NCI-H2107 (cell line): ENCODE measurements around the gene MED13L.
A peak's percentile ranks its signal among the peaks of the same experiment; 100 is the strongest.

Source experiments
- DNase-seq: peaks from one replicate; lab custom pipeline; 2025; lab: John Stamatoyannopoulos, UW

Gene MED13L

GRCh38 chr12:116180448-116180847 lies 97.0 kb downstream of the MED13L start:
- no peak for DNase-seq

- no peak for DNase-seq
These were observed 98.1 kb downstream of the MED13L start for GRCh38 chr12:116179384-116179783.

DNA sequence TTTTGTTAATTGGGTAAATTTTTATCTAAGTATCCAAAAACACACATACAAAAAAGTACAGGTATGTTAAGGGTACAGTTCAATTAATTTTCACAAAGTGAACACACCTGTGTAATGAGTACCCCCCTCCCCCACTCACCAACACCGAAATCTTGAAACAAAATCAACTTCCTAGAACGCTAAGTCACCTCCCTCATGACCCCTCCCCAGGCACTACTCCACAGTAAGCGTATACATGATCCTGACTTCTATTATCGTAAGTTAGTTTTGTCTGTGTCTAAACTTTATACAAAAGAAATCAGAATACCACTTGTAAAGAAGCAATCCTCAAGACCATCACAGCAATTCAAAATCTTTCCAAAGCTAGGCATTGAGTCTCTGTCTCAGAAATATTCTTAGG lies 100.5 kb downstream of the MED13L start:
- no peak for DNase-seq

DNA sequence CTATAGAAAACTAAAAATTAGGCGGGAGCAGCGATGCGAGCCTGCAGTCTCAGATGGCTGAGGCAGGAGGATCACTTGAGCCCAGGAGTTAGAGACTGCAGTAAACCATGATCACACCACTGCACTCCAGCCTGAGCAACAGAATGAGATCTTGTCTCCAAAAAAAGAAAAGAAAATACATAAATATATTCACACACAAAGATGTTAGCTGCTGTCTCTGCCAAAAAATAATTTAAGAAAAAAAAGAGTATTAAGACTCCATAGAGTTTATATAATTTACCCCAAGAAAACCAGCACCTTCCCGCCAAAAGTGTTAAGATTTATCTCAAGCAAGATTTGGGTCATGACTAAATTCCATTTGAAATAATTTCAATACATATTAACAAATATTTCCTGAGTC lies 102.6 kb downstream of the MED13L start:
- DNase-seq = no peak

GRCh38 chr12:116174006-116174405 lies 103.5 kb downstream of the MED13L start:
- DNase-seq = no peak

GRCh38 chr12:116172224-116172849 lies 105.2 kb downstream of the MED13L start:
- DNase-seq = no peak

DNA sequence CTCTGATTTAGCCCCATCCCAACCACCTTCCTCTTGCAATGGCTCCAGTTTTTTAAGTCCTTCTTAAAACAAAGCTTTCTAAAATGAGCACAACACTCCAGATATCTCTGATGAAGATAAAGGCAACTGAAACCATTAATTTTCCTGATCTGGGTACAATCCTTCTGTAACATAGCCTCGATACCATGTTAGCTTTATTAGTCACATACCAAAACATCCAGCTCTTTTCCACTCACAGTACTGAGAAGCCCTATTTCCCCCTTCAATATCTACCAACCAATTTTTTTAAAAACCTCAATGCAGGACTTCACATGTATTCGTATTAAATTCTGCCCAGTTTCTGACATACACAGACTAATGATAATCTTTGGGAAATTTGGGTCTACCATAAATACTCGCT lies 105.9 kb downstream of the MED13L start:
- no peak for DNase-seq

- no peak for DNase-seq
These were observed 108.4 kb downstream of the MED13L start for GRCh38 chr12:116169071-116169470.

DNA sequence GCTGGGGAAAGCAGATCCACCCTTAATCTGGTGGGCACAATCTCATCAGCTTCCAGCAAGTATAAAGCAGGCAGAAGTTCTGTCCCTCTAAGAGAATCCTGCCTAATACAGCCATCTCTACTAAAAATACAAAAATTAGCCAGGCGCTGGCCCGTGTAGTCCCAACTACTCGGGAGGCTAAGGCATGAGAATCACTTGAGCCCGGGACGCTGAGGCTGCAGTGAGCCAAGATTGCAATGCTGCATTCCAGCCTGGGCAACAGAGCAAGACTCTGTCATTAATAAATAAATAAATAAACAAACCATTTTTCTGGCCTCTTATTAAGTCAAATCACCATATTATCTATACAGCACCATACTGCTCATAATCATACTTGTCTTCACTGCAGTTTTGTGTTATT lies 111.2 kb downstream of the MED13L start:
- no peak for DNase-seq

DNA sequence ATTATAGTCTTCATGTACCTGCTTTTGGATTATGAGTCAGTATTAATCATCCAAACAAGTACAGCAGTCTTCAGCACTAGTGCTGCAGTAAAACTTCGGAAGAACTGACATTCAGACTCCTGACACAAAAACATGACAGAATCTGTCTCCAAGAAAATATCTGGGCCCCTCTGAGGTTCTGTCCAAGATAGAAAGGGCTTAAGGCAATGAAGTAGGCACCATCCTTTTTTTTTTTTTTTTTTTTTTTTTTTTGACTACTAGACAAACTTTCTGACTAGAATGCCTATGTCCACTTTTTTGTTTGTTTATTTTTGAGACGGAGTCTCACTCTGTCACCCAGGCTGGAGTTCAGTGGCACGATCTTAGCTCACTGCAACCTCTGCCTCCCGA lies 112.5 kb downstream of the MED13L start:
- no peak for DNase-seq

GRCh38 chr12:116164250-116165035 lies 113.0 kb downstream of the MED13L start:
- DNase-seq = no peak

DNA sequence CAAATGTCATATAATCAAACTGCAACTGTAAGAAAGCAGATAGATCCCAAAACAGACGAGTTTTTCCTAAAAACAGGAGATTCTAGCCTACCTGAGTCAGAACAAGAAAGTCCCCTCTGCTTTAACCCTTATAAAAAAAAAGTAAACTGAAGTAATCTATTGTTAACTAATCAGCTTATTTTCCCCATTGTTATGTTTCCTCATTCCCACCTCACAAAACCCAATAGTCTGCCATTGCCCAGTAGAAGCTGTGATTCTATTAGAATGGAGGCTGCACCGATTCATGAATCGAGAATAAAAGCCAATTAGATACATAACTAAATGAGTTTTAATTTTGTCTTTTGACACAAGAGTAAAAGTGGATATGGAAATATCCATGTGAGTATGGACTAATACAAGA lies 115.4 kb downstream of the MED13L start:
- no peak for DNase-seq

DNA sequence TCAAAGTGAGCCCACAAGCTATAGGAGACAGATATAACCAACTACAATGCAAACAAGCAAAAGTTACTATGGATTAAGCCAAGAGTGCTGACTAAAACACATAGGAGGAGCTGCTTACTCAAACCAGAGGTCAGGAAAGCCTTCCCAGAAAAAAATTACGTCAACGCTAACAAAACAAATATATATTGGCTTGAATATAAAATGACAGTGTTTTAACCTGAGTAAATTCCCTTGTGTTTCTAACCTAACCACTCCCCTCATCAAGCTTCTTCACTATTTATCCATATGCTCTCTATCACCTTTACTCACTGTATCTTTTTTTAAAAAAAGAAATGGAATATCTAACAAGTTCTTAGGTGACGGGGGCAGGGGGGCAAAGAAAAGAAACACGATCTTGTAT lies 115.9 kb downstream of the MED13L start:
- DNase-seq = no peak

DNA sequence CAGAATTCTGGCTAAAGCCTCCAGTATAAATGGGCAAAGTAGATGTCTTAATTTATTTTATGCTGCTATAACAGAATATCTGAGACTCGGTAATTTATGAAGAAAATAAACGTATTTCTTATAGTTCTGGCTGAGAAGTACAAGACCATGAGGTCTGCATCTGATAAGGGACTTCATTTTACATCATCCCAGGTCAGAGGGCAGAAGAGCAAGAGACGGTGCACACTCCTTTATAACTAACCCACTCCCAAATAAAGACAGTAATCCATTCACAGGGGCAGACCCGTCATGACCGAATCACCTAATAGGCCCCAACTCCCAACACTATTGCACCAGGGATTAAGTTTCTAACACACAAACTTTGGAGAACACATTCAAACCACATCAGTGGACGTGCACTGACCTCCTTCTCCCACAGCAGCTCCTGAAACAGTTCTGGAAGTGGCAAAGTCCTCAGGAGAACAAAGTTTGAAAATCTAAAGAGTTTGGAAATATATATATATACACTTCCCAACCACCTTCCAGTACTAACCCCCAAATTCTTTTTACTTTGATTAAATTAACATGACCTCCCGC lies 116.5 kb downstream of the MED13L start:
- no peak for DNase-seq

DNA sequence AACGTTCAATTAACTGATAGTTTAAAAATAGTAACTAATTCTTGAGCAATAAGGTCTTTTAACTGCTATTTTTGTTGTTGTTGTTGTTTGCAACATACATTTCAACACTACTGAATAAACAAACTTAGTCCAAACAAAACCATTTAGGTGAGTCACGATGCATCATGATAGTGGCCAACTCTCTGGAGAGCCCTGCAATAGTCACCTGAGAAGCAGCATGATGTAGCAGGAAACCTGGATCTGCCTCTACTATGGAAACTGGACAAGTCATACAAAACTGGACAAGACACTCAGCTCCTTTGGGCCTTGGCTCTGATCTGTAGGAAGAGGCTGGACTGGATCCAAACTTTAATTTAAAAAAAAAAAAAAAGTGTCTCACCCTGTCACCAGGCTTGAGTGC lies 117.3 kb downstream of the MED13L start:
- DNase-seq = no peak

DNA sequence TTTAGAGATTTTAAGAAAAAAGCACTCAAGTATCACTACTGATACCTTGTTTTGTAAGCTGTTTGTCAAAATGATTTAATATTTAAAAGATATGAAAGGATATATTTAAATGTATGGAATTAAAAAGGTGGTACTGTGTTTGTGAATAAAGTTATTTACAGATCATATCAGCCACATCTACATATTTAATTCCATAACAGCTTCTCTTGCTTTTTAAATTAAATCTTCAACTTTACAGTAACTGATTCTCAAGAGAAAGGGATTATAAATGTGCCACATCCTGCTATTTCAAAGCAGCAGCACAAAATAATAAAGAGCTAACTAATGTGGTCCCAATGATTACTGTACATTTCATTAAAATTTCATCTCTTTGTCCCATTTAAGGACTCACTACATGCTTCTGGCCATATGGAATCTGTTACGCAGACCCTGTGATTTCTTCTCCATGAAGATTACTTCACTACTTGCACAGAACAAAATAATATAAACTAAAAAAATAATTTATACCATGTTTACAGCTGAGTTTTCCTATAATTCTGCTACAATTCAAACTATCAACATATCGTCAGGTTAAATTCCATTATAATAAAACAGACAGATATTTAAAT lies 117.8 kb downstream of the MED13L start:
- DNase-seq = no peak

GRCh38 chr12:116159175-116159574 lies 118.3 kb downstream of the MED13L start:
- no peak for DNase-seq

DNA sequence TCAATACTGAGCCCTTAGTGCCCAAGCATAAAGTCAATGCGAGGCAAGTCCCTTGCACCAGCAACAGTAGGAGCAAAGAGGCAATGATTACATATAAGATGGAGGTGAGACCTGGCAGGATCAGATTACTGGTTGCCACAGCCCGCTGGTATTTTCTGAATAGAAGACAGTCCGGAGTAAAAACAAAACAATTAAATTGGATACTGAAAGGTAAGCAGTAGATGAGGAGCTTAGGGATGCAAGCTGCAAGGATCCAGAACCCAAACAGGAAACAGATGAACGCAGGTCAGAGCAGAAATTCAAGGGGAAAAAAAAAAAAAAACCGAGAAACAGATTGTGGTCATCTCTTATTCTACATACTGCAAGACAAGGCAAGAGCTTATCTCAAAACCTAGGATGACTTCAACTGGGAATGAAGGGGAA lies 119.6 kb downstream of the MED13L start:
- DNase-seq = peak; percentile 55

DNA sequence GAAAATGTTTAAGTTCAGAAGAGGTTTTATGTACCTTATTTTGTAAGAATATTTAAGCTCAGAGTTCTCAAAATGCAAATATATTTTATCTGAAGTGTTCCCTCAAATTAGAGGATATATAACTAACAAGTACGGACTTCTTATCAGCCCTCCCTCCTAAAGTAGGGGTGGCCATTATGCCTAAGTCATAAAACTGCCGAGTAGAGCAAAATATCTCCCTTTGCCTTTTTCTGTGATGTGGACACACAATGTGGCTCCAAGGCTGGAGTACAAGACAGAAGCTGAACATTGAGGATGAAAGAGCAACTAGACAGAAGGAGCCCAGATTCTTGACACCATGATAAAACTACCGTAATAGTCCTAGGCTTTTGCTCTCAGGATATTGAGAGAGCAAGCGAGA lies 120.9 kb downstream of the MED13L start:
- DNase-seq = no peak

DNA sequence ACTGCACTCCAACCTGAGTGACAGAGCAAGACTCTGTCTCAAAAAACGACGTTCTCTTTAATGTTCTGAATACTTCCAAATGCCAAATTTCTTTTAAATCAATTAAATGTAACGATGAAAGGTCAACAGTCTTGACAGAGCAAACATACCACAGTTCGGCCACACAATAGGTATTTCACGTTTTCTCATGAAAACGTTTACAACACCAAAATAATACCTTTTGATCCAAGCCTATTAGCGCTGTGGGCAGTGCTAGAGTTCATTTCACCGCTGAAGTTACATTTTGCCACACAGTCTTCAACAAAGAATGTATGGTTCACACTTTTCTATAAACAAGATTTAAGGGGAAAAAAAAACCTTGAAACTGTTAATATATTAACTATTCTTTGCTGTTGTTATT lies 122.1 kb downstream of the MED13L start:
- DNase-seq = no peak

DNA sequence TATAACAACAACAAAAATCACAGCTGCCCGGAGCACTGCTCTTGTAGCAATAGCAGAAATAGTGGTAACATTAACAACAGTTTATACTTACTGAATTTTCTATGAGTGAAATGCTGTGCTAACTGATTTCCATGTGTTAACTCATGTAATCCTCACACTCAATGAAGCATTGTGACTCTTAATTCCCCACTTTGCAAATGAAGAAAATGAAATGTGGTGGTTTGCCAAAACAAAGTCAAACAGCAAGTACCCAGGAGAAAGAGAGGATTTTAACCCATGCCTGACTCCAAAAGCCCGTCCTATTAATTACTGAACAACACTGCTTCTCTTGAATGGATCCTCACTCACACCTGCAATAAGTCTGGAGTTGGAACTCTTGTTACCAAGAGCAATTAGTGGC lies 123.5 kb downstream of the MED13L start:
- no peak for DNase-seq

DNA sequence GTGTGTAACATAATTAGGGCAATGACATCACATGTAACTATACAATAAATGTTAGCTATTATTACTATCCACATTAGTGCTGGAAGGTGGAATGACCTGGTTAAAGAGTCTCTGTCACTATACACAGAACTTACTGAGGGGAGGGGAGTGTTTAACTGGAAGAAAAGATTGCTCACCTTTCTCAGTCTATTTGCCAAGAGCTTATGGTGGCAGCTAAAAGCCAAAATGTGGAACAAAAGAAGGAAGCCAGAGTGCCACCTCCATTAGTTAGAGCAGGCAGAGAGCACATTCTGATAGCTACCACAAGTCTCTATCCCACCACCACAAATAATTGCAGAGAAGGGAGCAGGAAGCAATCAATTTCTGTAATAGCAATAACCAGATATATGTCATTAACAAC lies 124.4 kb downstream of the MED13L start:
- no peak for DNase-seq

- DNase-seq = no peak
These were observed 125.2 kb downstream of the MED13L start for GRCh38 chr12:116152268-116152667.
